ENCODE measurements around the gene MUC15. TPM values are rescaled to one million over a fixed set of nuclear protein-coding genes. Genes with fewer than 3 reads are reported as not detected.

Gene MUC15, protein sequence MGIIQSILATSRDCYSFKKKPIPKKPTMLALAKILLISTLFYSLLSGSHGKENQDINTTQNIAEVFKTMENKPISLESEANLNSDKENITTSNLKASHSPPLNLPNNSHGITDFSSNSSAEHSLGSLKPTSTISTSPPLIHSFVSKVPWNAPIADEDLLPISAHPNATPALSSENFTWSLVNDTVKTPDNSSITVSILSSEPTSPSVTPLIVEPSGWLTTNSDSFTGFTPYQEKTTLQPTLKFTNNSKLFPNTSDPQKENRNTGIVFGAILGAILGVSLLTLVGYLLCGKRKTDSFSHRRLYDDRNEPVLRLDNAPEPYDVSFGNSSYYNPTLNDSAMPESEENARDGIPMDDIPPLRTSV
- total RNA-seq (2014; rRNA removed; shearing (Covaris generic)) (not detected in 2 replicates), polyA plus RNA-seq (2016; fragmentation: Nextera tagmentation; extraction: Ambion mirVana) (not detected in 2 replicates)
- long read RNA-seq: 0 reads

DNA sequence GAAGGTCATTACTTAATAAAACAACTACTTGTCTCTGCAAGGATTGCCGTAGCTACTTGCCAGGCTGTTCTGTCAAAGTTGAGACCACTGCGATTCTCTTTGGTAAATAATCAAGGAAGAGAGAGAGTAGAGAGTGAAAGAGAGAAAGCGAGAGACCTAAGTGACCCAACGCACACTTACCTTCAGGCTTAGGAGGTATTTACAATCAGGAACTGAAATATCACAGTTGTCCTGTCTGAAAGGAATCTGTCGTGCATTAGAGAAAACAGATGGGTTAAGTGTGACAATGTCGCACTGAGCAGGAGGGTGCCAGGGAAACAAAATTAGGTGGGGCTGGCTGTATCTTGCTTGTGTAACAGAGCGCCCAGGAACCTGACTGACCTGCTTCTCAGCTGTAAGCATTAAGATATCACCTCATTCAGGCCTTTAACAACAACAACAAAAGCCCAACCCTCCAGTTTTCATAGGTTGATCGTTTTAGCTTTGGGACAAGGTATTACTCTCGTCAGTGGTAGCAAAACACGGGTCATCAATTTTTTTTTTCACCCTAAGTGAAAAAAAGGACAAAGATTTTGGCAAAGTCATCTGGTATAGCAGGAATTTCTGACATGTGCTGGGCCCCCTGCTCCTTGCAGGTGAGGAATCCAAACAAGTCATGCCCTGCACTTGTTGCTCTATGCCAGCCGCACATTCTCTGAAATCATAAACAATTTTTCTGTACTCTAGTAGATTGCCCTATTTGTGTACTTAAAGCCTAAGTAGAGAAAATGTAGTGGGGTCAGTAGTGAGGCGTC, at the start of gene MUC15:
TSS of gene MUC15 (minus strand) at position 403 of the 794 bp plus-strand sequence. CDS start 5,169 bp downstream, outside the sequence.
- no peaks in the 10 kb centered on the region for H3K27me3 ChIP-seq (ENCODE audit: insufficient read depth)
- DNase-seq (ENCODE audit: low spot score): peak; percentile 28
- H3K9me3 Mint-ChIP-seq: no peaks in the 10 kb centered on the region
- peak within 1 kb of the TSS; percentile 53 for H3K27ac ChIP-seq (ENCODE audit: low read depth)
- H3K36me3 ChIP-seq (ENCODE audit: insufficient read depth): no peaks in the 10 kb centered on the region
- H4K20me1 ChIP-seq (replicated peaks; ENCODE audit: insufficient read depth): no peaks in the 10 kb centered on the region
- no peaks in the 10 kb centered on the region for H3K27me3 Mint-ChIP-seq (ENCODE audit: insufficient read depth, low read depth, poor library complexity)
- peaks cover 18% of the 10 kb centered on the region for H3K4me1 Mint-ChIP-seq
- no peak within 1 kb of the TSS for H3K4me3 Mint-ChIP-seq
- peak within 1 kb of the TSS; percentile 67 for H2AFZ ChIP-seq
- H3K4me1 ChIP-seq (ENCODE audit: insufficient read depth): peaks cover 12% of the 10 kb centered on the region
- H3K79me2 ChIP-seq (replicated peaks; ENCODE audit: insufficient read depth): no peaks in the 10 kb centered on the region
- TF ChIP-seq, protein P1, sequence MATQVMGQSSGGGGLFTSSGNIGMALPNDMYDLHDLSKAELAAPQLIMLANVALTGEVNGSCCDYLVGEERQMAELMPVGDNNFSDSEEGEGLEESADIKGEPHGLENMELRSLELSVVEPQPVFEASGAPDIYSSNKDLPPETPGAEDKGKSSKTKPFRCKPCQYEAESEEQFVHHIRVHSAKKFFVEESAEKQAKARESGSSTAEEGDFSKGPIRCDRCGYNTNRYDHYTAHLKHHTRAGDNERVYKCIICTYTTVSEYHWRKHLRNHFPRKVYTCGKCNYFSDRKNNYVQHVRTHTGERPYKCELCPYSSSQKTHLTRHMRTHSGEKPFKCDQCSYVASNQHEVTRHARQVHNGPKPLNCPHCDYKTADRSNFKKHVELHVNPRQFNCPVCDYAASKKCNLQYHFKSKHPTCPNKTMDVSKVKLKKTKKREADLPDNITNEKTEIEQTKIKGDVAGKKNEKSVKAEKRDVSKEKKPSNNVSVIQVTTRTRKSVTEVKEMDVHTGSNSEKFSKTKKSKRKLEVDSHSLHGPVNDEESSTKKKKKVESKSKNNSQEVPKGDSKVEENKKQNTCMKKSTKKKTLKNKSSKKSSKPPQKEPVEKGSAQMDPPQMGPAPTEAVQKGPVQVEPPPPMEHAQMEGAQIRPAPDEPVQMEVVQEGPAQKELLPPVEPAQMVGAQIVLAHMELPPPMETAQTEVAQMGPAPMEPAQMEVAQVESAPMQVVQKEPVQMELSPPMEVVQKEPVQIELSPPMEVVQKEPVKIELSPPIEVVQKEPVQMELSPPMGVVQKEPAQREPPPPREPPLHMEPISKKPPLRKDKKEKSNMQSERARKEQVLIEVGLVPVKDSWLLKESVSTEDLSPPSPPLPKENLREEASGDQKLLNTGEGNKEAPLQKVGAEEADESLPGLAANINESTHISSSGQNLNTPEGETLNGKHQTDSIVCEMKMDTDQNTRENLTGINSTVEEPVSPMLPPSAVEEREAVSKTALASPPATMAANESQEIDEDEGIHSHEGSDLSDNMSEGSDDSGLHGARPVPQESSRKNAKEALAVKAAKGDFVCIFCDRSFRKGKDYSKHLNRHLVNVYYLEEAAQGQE (IDR thresholded peaks at IDR 0.05; ENCODE audit: unreplicated experiment): no peak
- no peak for TF ChIP-seq STAT1 (IDR thresholded peaks at IDR 0.05; ENCODE audit: unreplicated experiment)
- TF ChIP-seq NANOG (IDR thresholded peaks at IDR 0.05; ENCODE audit: borderline replicate concordance): no peak
- TF ChIP-seq EZH2phosphoT487 (IDR thresholded peaks at IDR 0.05; ENCODE audit: unreplicated experiment): no peak
- TF ChIP-seq, protein P2, sequence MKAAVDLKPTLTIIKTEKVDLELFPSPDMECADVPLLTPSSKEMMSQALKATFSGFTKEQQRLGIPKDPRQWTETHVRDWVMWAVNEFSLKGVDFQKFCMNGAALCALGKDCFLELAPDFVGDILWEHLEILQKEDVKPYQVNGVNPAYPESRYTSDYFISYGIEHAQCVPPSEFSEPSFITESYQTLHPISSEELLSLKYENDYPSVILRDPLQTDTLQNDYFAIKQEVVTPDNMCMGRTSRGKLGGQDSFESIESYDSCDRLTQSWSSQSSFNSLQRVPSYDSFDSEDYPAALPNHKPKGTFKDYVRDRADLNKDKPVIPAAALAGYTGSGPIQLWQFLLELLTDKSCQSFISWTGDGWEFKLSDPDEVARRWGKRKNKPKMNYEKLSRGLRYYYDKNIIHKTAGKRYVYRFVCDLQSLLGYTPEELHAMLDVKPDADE (IDR thresholded peaks at IDR 0.05): no peak
- peak; percentile 76 for ATAC-seq
- H3K4me3 ChIP-seq: no peak within 1 kb of the TSS
- H3K36me3 Mint-ChIP-seq (ENCODE audit: low read depth): no peaks in the 10 kb centered on the region
- no peaks in the 10 kb centered on the region for H3K9me2 ChIP-seq (ENCODE audit: insufficient read depth)
- no peaks in the 10 kb centered on the region for H3F3A ChIP-seq (replicated peaks; ENCODE audit: low read depth)
- peak within 1 kb of the TSS; percentile 45; the same call in 1 of the 2 replicates for H3K4me2 ChIP-seq
- peak within 1 kb of the TSS; percentile 94 for H3K27ac Mint-ChIP-seq

DNA sequence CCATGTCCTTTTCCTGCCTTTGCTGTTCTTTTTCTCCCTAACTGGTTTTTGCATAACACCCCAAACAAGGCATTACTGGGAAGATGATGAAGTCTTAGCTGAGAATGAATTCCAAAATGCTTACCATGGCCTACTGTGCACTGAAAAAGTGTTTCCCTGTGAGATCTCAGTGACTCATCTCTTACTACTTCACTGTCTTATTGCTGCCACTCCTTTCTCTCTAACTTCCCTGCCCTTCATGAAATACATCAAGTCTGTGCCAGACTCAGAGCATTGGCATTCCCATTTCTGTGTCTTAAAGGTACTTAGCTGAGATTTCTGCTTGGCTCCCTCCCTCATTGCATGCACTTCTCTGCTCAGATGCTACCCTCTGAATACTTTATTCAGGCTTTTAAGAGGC, 49.1 kb upstream of the MUC15 start:
- no peaks in the 10 kb centered on the region for H3K36me3 ChIP-seq (ENCODE audit: insufficient read depth)
- Mint-ChIP-seq H3K36me3 (ENCODE audit: low read depth) (no peaks in the 10 kb centered on the region), H3K4me1 (peaks cover 11% of the 10 kb centered on the region), H3K4me3 (no peak overlapping the region), H3K27me3 (ENCODE audit: insufficient read depth, low read depth, poor library complexity) (no peaks in the 10 kb centered on the region), H3K9me3 (no peaks in the 10 kb centered on the region), H3K27ac (no peak overlapping the region)
- H3K4me2 ChIP-seq: no peak overlapping the region
- no peaks in the 10 kb centered on the region for H3K27me3 ChIP-seq (ENCODE audit: insufficient read depth)
- H4K20me1 ChIP-seq (replicated peaks; ENCODE audit: insufficient read depth): no peaks in the 10 kb centered on the region
- H2AFZ ChIP-seq: peak overlapping the region; percentile 57; the same call in 1 of the 2 replicates
- DNase-seq (ENCODE audit: low spot score): no peak
- no peak overlapping the region for H3K27ac ChIP-seq (ENCODE audit: low read depth)
- no peak overlapping the region for H3K4me3 ChIP-seq
- no peak for ATAC-seq
- no peaks in the 10 kb centered on the region for H3F3A ChIP-seq (replicated peaks; ENCODE audit: low read depth)
- H3K79me2 ChIP-seq (replicated peaks; ENCODE audit: insufficient read depth): no peaks in the 10 kb centered on the region
- 0 out of 2 replicates have a peak, but pooled peaks cover 4% of the 10 kb centered on the region for H3K4me1 ChIP-seq (ENCODE audit: insufficient read depth)
- H3K9me2 ChIP-seq (ENCODE audit: insufficient read depth): no peaks in the 10 kb centered on the region
- TF ChIP-seq CREB1 (CRISPR knock-in tag; IDR thresholded peaks at IDR 0.05; ENCODE audit: low read depth): no peak
- TF ChIP-seq EZH2 (IDR thresholded peaks at IDR 0.05; ENCODE audit: low read depth, unreplicated experiment): no peak
- TF ChIP-seq, protein P1 (IDR thresholded peaks at IDR 0.05; ENCODE audit: unreplicated experiment): no peak
- no peak for TF ChIP-seq ZNF114 (CRISPR knock-in tag; IDR thresholded peaks at IDR 0.05)
- no peak for TF ChIP-seq ZNF331 (CRISPR knock-in tag; IDR thresholded peaks at IDR 0.05; ENCODE audit: low read depth)
- no peak for TF ChIP-seq EZH2phosphoT487 (IDR thresholded peaks at IDR 0.05; ENCODE audit: unreplicated experiment)
- TF ChIP-seq STAT1 (IDR thresholded peaks at IDR 0.05; ENCODE audit: unreplicated experiment): no peak

All from GM23338 (cell line).